NOMO-1 treated with DMSO at 0.1 percent for 48 hours (cell line): ENCODE measurements around the gene MMP24OS.

Experiments
- DNase-seq: peaks from one replicate; lab custom pipeline; 2025; ENCODE audit not compliant: unreplicated experiment; lab: John Stamatoyannopoulos, UW

The MMP24OS gene

GRCh38 chr20:35306931-35307517, 29.1 kb upstream of the MMP24OS start:
- DNase-seq = peak; percentile 66

GRCh38 chr20:35305682-35306556, 28.0 kb upstream of the MMP24OS start:
- DNase-seq = peak; percentile 91

GRCh38 chr20:35304956-35305355, 27.0 kb upstream of the MMP24OS start:
- DNase-seq = no peak

- peak; percentile 91 for DNase-seq
Measured at GRCh38 chr20:35303735-35304491, 26.0 kb upstream of the MMP24OS start.

- no peak for DNase-seq
Measured at GRCh38 chr20:35303382-35303734, 25.4 kb upstream of the MMP24OS start.

GRCh38 chr20:35302421-35303335, 24.8 kb upstream of the MMP24OS start:
- no peak for DNase-seq

GRCh38 chr20:35301426-35301825, 23.5 kb upstream of the MMP24OS start:
- DNase-seq = no peak

- no peak for DNase-seq
Measured at GRCh38 chr20:35300469-35301262, 22.7 kb upstream of the MMP24OS start.

GRCh38 chr20:35299780-35300179, 21.9 kb upstream of the MMP24OS start:
- DNase-seq = no peak

- no peak for DNase-seq
Measured at GRCh38 chr20:35298264-35298663, 20.3 kb upstream of the MMP24OS start.

GRCh38 chr20:35297740-35298139, 19.8 kb upstream of the MMP24OS start:
- no peak for DNase-seq

GRCh38 chr20:35297155-35297554, 19.2 kb upstream of the MMP24OS start:
- no peak for DNase-seq

- no peak for DNase-seq
Measured at GRCh38 chr20:35296101-35296554, 18.2 kb upstream of the MMP24OS start.

- no peak for DNase-seq
Measured at GRCh38 chr20:35295674-35296073, 17.8 kb upstream of the MMP24OS start.

GRCh38 chr20:35295058-35295457, 17.1 kb upstream of the MMP24OS start:
- DNase-seq = no peak

- no peak for DNase-seq
Measured at GRCh38 chr20:35294293-35294685, 16.4 kb upstream of the MMP24OS start.

- no peak for DNase-seq
Measured at GRCh38 chr20:35293303-35294292, 15.7 kb upstream of the MMP24OS start.

- DNase-seq = no peak
Measured at GRCh38 chr20:35292504-35293285, 14.8 kb upstream of the MMP24OS start.
